ENCODE results near the gene ZNF571. TPM values are rescaled to one million over a fixed set of nuclear protein-coding genes. Genes with fewer than 3 reads are reported as not detected.

Gene ZNF571
- total RNA-seq, 2 experiments from 2014 or later, result 1.3 to 4.2 TPM

GRCh38 chr19:37537391-37537947 lies 57.1 kb downstream of the ZNF571 start:
- no peaks in the 10 kb centered on the region for H4K20me1 ChIP-seq (ENCODE audit: insufficient read depth, low read length)
- H3K4me3 ChIP-seq (ENCODE audit: low read depth, low read length, poor library complexity, severe bottlenecking), result no peak overlapping the region
- ChIA-PET CTCF (ENCODE audit: unreplicated experiment) (no interaction called here), POLR2A (no interaction called here)
- TF ChIP-seq CTCF (conservative IDR thresholded peaks at IDR 0.05; ENCODE audit: low read length) (no peak), EZH2phosphoT487 (IDR thresholded peaks at IDR 0.05; ENCODE audit: borderline replicate concordance, low read depth, low read length) (no peak)
- no peaks in the 10 kb centered on the region for H3K4me1 ChIP-seq (ENCODE audit: insufficient read depth, low read length, poor library complexity, severe bottlenecking)
- no peak overlapping the region for H2AFZ ChIP-seq (ENCODE audit: low read length)
- 0 out of 2 replicates have a peak, but pooled peaks cover 22% of the 10 kb centered on the region for H3K9me3 ChIP-seq (ENCODE audit: low read length)
- H3K9me2 ChIP-seq (ENCODE audit: insufficient read depth, low read length), result no peaks in the 10 kb centered on the region
- H3K36me3 ChIP-seq (ENCODE audit: insufficient read depth, low read length), result no peaks in the 10 kb centered on the region
- H3K79me2 ChIP-seq (ENCODE audit: insufficient read depth, low read depth, low read length), result no peaks in the 10 kb centered on the region
- H3K27ac ChIP-seq (ENCODE audit: low read depth, low read length, poor library complexity, severe bottlenecking), result no peak overlapping the region
- intact Hi-C loops (cut with micrococcal nuclease; ENCODE audit: unreplicated experiment), result no loop called here
- no TSS peak for BruUV-seq (replicated peaks)
- no peak for DNase-seq (ENCODE audit: low spot score)
- no peak overlapping the region for H3K4me2 ChIP-seq (ENCODE audit: low read length)

DNA sequence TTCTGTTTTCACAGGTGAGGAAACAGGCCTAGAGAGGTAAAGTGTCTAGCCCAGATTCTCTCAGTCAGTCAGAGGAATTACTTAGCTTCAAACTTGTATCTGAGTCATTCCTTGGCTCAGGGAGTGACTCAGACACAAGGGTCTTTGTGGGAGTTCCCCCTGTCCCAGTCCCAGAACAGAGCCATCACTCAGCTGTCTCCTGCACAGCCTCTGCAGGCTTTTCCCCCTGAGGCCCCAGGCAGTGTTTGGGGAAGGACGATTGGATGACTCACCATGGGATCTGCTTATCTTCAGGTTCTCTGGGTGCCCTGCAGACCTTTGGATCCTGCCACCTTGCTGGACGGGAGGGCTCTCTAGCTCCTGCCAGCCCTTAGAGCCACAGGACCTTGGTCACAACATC lies 74.7 kb downstream of the ZNF571 start:
- H3K4me2 ChIP-seq (ENCODE audit: low read length), result no peak overlapping the region
- no peaks in the 10 kb centered on the region for H3K36me3 ChIP-seq (ENCODE audit: insufficient read depth, low read length)
- ChIA-PET CTCF (ENCODE audit: unreplicated experiment) (no interaction called here), POLR2A (interaction anchor here (0.5 kb wide), 1 partner anchor 810 kb away, joined by 3 read pairs; no protein-coding TSS in a partner anchor)
- no peaks in the 10 kb centered on the region for H3K79me2 ChIP-seq (ENCODE audit: insufficient read depth, low read depth, low read length)
- no TSS peak for BruUV-seq (replicated peaks)
- no peak overlapping the region for H3K4me3 ChIP-seq (ENCODE audit: low read depth, low read length, poor library complexity, severe bottlenecking)
- intact Hi-C loops (cut with micrococcal nuclease; ENCODE audit: unreplicated experiment), result no loop called here
- H2AFZ ChIP-seq (ENCODE audit: low read length), result no peak overlapping the region
- H3K4me1 ChIP-seq (ENCODE audit: insufficient read depth, low read length, poor library complexity, severe bottlenecking), result no peaks in the 10 kb centered on the region
- TF ChIP-seq EZH2phosphoT487 (IDR thresholded peaks at IDR 0.05; ENCODE audit: borderline replicate concordance, low read depth, low read length), result no peak
- TF ChIP-seq CTCF (conservative IDR thresholded peaks at IDR 0.05; ENCODE audit: low read length), result no peak
- no peaks in the 10 kb centered on the region for H3K9me2 ChIP-seq (ENCODE audit: insufficient read depth, low read length)
- H3K27ac ChIP-seq (ENCODE audit: low read depth, low read length, poor library complexity, severe bottlenecking), result no peak overlapping the region
- no peaks in the 10 kb centered on the region for H4K20me1 ChIP-seq (ENCODE audit: insufficient read depth, low read length)
- H3K9me3 ChIP-seq (ENCODE audit: low read length), result 0 out of 2 replicates have a peak, but pooled peaks cover 5% of the 10 kb centered on the region
- DNase-seq (ENCODE audit: low spot score), result no peak

Other genes starting within 250 kb of the ZNF571 start
- gene ZNF527, start 223.7 kb downstream of the ZNF571 start, total RNA-seq (2014; rRNA removed; shearing (Covaris generic)), result 7.9 and 9.2 TPM in 2 replicates
- gene ZNF527, start 223.7 kb downstream of the ZNF571 start, total RNA-seq (2022), result 5.4 and 9.6 TPM in 2 replicates
- gene ZNF569, start 127.3 kb downstream of the ZNF571 start, total RNA-seq (2014; rRNA removed; shearing (Covaris generic)), result 10.5 and 11.8 TPM in 2 replicates
- 10.2 and 12.2 TPM in 2 replicates for gene ZNF569, start 127.3 kb downstream of the ZNF571 start, total RNA-seq (2022)
- 3.7 and 6.7 TPM in 2 replicates for gene ZNF570, start 125.4 kb downstream of the ZNF571 start, total RNA-seq (2014; rRNA removed; shearing (Covaris generic))
- 5.1 and 7.3 TPM in 2 replicates for gene ZNF570, start 125.4 kb downstream of the ZNF571 start, total RNA-seq (2022)
- gene ZNF793, start 87.9 kb downstream of the ZNF571 start, total RNA-seq (2014; rRNA removed; shearing (Covaris generic)), result 0.25 and 0.44 TPM in 2 replicates
- 0.53 and 0.77 TPM in 2 replicates for gene ZNF793, start 87.9 kb downstream of the ZNF571 start, total RNA-seq (2022)
- 0.44 and 0.59 TPM in 2 replicates for gene ZNF540, start 84 bp upstream of the ZNF571 start, total RNA-seq (2014; rRNA removed; shearing (Covaris generic))
- gene ZNF540, start 84 bp upstream of the ZNF571 start, total RNA-seq (2022), result 0.39 and 0.46 TPM in 2 replicates
- 4.5 and 6.2 TPM in 2 replicates for gene ZFP30, start 60.7 kb upstream of the ZNF571 start, total RNA-seq (2014; rRNA removed; shearing (Covaris generic))
- gene ZFP30, start 60.7 kb upstream of the ZNF571 start, total RNA-seq (2022), result 12.8 and 13.5 TPM in 2 replicates
- 5.5 and 6.3 TPM in 2 replicates for gene ZNF607, start 125.0 kb upstream of the ZNF571 start, total RNA-seq (2014; rRNA removed; shearing (Covaris generic))
- gene ZNF607, start 125.0 kb upstream of the ZNF571 start, total RNA-seq (2022), result 13.2 and 13.8 TPM in 2 replicates
- 7.6 and 10.6 TPM in 2 replicates for gene ZNF573, start 184.8 kb upstream of the ZNF571 start, total RNA-seq (2014; rRNA removed; shearing (Covaris generic))
- 11.2 and 12.2 TPM in 2 replicates for gene ZNF573, start 184.8 kb upstream of the ZNF571 start, total RNA-seq (2022)

Measured in OCI-LY7 (cell line).